Measurements from ENCODE around the gene RPS27.

DNA sequence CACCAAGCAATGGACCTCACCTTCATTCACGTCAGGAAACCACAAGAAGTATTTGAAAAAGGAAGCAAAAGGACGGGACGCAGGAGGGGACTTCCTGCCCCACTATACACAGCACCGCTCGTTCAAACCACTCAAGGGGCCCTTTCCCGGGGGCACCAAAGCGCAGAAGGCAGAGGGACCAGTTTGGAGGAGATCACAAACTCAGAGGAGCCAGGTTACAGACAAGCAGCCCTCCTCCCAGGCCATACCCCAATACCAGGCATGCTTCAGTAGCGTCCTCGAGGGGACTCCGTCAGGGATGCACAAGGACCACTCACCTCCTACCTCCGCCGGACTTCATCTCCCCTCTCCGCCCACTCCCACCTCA, 32.8 kb upstream of the RPS27 start:
- TF ChIP-seq, protein P1, sequence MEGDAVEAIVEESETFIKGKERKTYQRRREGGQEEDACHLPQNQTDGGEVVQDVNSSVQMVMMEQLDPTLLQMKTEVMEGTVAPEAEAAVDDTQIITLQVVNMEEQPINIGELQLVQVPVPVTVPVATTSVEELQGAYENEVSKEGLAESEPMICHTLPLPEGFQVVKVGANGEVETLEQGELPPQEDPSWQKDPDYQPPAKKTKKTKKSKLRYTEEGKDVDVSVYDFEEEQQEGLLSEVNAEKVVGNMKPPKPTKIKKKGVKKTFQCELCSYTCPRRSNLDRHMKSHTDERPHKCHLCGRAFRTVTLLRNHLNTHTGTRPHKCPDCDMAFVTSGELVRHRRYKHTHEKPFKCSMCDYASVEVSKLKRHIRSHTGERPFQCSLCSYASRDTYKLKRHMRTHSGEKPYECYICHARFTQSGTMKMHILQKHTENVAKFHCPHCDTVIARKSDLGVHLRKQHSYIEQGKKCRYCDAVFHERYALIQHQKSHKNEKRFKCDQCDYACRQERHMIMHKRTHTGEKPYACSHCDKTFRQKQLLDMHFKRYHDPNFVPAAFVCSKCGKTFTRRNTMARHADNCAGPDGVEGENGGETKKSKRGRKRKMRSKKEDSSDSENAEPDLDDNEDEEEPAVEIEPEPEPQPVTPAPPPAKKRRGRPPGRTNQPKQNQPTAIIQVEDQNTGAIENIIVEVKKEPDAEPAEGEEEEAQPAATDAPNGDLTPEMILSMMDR (IDR thresholded peaks at IDR 0.05), result no peak
- no peak for TF ChIP-seq POLR2AphosphoS5 (IDR thresholded peaks at IDR 0.05)

Data from prostate gland (tissue), 2 donors.